DMS79 (cell line): ENCODE results near the gene GRM4.

ENCODE experiments used
- DNase-seq: peaks from one replicate; lab custom pipeline; 2025; lab: John Stamatoyannopoulos, UW

GRM4 gene

GRCh38 chr6:34061348-34061747 lies 84.5 kb downstream of the GRM4 start:
- no peak for DNase-seq

- DNase-seq: no peak
Measured at GRCh38 chr6:34059914-34060313, 86.0 kb downstream of the GRM4 start.

GRCh38 chr6:34059136-34059731 lies 86.7 kb downstream of the GRM4 start:
- DNase-seq: no peak

GRCh38 chr6:34057790-34058189 lies 88.1 kb downstream of the GRM4 start:
- DNase-seq: no peak

GRCh38 chr6:34057191-34057590 lies 88.7 kb downstream of the GRM4 start:
- no peak for DNase-seq

GRCh38 chr6:34056305-34057108 lies 89.4 kb downstream of the GRM4 start:
- DNase-seq: peak; percentile 39

- DNase-seq: peak; percentile 50
Measured at GRCh38 chr6:34055223-34055933, 90.5 kb downstream of the GRM4 start.

- DNase-seq: peak; percentile 53
Measured at GRCh38 chr6:34053721-34054120, 92.2 kb downstream of the GRM4 start.

GRCh38 chr6:34052918-34053608 lies 92.8 kb downstream of the GRM4 start:
- no peak for DNase-seq

GRCh38 chr6:34052071-34052825 lies 93.6 kb downstream of the GRM4 start:
- DNase-seq: peak; percentile 71

- no peak for DNase-seq
Measured at GRCh38 chr6:34051331-34051919, 94.5 kb downstream of the GRM4 start.

- DNase-seq: no peak
Measured at GRCh38 chr6:34050691-34051090, 95.2 kb downstream of the GRM4 start.

GRCh38 chr6:34049395-34050342 lies 96.2 kb downstream of the GRM4 start:
- no peak for DNase-seq

GRCh38 chr6:34047913-34048867 lies 97.7 kb downstream of the GRM4 start:
- peak; percentile 64 for DNase-seq

- DNase-seq: no peak
Measured at GRCh38 chr6:34046617-34047016, 99.3 kb downstream of the GRM4 start.

GRCh38 chr6:34045771-34046170 lies 100.1 kb downstream of the GRM4 start:
- DNase-seq: no peak

GRCh38 chr6:34044945-34045595 lies 100.8 kb downstream of the GRM4 start:
- DNase-seq: no peak

- no peak for DNase-seq
Measured at GRCh38 chr6:34043359-34043758, 102.5 kb downstream of the GRM4 start.
